Measurements from ENCODE around the gene PLEKHM3.

The PLEKHM3 gene, protein sequence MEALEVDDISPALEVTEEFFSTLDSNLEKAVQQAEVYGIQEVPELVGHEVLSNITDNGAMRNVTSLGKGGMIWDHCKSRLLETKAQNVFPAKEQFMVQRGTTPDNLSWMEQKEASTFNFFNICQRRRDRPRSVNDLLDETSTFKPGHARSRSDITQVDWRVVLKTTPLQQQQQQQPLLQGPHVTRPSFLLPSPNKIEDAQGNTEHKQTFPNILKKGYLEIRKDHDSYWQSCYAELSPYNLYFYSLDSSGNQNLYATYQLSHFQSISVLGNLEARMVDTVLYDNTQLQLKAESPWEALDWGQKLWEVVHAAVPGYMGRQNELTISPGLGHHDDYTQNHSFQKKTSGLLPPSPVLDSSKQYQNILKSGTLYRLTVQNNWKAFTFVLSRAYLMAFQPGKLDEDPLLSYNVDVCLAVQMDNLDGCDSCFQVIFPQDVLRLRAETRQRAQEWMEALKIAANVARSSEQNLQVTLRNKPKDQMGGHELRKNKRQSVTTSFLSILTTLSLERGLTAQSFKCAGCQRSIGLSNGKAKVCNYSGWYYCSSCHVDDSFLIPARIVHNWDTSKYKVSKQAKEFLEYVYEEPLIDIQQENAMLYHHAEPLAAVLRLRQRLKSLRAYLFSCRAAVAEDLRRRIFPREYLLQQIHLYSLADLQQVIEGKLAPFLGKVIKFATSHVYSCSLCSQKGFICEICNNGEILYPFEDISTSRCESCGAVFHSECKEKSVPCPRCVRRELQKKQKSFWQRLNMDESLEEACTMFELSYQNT

DNA sequence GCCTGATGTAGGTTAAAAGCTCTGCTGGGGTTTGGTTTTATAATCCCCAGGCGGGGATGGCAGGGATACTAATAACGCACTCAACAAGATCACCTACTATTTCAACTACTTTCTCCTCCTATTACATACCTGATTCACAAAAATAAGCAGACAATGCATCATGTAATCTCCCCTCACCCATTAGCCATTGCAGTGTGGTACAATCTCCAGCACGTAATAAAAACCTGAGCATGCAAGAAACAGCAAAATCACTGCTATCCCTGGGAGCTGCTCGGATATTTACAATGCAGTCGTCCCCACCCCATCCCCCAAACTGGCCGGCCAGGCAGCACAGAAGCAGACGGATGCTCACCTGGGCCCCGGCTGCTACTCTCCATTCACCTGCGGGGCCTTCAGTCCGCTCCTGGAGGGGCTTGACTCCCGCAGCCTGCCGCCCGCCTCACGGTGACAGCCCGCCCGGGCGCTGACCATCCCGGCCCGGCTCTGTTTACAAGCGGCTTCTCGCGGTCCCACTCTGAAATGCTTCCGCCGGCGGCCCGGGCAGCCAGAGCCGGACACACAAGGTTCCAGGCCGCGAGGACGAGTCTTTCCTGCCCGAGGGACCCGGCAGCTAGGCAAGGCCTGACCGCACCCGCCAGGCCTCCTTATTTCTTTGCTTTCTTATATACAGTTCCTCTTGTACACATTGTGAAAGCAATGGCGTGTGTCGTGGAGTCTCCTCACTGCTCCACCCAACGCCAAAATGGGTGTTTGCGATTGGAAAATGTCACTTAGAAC lies at the start of gene PLEKHM3:
TSS of gene PLEKHM3 (minus strand) at position 491 of the 777 bp plus-strand sequence. CDS start 23,888 bp downstream, outside the sequence.
- DNase-seq (ENCODE audit: low read depth in 2 of 2) = peak; percentile 71 to 72

DNA sequence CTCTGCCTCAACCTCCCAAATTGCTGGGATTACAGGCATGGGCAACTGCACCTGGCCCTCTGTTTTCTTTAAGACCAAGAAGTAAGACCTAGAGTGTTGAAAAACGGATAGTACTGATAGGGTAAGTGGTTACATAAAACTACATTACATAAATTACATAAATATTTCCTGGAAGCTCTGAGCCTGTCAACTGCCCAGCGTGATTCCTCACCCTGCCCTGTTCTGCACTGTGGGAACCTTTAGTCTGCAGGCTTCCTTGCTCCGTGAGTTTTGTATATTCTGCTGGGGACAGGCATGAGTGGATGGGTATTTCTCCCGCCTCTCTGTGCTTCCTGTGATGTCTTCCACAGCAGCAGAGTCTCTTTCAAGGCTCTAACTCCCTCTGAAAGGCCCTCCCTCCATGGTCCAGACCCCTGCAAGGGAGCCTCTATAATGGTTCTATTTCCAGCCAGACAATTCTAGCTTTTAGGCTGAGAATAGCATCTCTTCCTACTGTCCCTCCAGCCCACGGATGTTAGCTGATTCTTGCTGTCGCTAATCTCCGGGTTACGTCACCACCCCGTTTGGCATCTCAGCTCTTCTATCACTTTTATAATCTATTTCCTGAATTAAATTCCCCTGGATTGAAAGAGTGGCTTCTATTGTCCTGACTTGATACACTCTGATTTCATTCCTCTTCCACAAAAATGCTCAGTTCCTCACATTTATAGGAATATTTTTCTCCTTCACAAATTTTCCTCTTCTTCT lies 49.5 kb upstream of the PLEKHM3 start:
- DNase-seq (ENCODE audit: low read depth in 2 of 2) = no peak

GRCh38 chr2:208072250-208072892 lies 47.0 kb upstream of the PLEKHM3 start:
- peak; percentile 22 to 46 for DNase-seq (ENCODE audit: low read depth in 2 of 2)

DNA sequence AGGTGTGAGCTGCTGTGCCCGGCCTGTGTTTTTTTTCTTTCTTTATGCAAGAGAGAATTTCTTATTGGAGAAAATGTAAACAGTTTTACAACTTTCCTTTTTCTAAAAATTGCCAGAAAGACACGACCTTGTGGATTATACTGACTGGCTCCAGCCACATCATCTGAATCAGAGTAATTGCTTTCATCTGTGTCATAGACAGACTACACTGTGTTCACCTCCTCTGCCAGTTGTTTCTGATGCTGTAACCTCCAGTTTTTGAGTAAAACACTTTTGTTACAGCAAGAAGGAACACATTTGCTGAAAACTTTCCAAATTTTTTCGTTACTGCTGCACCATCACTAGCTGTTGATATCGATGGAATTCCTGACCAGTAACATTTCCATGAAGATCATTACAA lies 43.9 kb upstream of the PLEKHM3 start:
- DNase-seq (ENCODE audit: low read depth in 2 of 2) = no peak

- DNase-seq (ENCODE audit: low read depth in 2 of 2) = no peak
Measured at GRCh38 chr2:208066016-208066415, 40.7 kb upstream of the PLEKHM3 start.

DNA sequence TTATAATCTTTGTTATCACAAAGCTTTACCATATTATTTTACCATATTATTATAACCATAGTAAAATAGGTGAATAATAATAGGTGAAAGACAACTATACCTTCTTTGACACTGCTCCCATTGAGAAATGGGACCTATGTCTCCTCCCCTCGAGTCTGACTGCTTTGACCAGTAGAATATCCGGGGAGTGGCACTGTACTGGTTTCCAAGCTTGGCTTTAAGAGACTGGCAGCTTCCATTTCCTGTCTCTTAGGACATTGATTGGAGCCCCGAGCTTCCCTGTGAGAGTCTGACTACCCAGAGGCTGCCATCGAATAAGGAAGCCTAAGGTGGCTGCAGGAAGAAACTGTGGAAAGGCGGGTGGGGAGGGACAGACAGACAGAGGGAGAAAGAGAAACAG lies 40.1 kb upstream of the PLEKHM3 start:
- DNase-seq (ENCODE audit: low read depth in 2 of 2) = no peak

DNA sequence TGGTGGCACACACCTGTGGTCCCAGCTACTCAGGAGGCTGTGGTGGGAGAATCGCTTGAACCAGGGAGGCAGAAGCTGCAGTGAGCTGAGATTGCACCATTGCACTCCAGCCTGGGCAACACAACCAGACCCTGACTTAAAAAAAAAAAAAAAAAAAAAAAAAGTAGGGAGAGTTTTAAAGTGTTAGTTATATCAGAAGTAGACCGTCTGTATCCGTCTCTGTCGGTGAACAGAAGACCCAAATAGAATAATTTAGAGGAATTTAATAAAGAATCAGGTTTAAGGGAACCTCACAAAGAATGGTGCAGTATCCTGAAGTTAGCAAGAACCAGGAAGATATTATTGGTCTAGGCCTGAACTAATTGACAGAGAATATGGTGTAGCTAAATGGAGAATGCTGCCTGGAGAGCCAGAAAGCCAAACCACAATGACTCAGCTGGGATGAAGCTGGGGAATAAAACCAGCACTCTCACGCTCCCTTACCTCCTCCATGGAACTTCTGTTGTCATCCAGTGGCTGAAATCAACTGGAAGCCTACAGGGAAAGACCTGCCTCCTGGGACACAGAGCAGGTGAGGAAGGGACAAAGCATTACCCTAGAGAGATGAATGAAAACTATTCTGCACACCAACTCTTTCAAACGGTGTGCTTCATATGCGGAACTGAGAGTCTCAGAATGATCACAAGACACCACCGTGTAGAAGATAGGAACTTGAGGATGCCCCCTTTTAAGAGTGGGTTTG lies 39.1 kb upstream of the PLEKHM3 start:
- DNase-seq (ENCODE audit: low read depth in 2 of 2) = no peak

DNA sequence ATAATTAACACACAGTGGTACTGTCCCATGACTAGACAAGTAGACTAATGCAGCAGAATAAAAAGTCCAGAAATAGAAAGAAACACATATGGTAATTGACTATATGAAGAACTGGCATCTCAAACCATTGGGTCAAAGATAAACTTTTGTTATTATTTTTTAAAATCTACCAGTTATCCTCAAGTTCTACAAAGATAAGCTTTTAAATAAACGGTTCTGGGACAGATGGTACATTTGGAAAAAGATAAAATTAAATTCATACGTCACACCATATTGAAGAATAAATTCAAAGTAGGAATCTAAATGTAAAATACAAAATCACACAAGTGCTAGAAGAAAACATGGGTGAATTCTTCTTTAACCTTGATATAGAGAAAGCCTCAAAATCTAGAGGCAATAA lies 37.6 kb upstream of the PLEKHM3 start:
- DNase-seq (ENCODE audit: low read depth in 2 of 2) = no peak

DNA sequence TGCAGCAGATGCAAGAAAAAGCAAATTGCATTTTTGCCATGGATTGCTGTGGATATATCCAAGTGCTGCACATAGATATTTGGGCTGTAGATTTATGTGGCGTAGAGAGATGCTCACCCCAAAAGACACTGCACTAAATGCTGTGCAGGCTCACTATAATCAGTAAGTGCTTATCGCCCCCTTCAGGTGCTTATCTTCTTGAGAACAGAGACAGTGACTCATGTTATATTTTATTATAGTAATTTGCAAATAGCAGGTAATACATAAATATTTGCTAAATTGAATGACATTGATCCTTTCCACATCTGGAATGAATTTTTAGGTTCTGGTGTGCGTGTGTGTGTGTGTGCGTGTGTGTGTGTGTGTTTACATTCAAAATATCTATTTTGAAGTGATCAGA lies 36.8 kb upstream of the PLEKHM3 start:
- no peak for DNase-seq (ENCODE audit: low read depth in 2 of 2)

GRCh38 chr2:208057108-208057507 lies 31.8 kb upstream of the PLEKHM3 start:
- DNase-seq (ENCODE audit: low read depth in 2 of 2) = no peak

- no peak for DNase-seq (ENCODE audit: low read depth in 2 of 2)
Measured at GRCh38 chr2:208049441-208049840, 24.1 kb upstream of the PLEKHM3 start.

DNA sequence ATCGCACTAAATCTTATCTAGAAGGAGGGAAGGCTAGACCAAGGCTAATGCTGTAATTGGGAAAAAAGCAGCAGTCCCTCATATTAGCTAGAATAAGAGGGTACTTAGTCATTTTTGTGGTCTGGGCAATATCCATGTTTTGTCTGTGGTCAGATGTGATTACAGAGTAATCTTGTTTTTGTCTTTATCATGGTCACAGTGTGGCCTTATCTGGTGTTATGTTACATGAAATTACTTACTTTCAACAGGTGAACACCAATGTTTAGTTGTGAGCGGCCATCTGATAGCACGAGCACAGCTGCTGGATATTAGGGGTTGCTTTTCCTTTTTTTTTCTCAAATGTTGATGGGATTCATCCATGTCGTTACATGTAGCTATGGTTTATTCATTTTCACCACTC lies 23.7 kb upstream of the PLEKHM3 start:
- DNase-seq (ENCODE audit: low read depth in 2 of 2) = no peak

GRCh38 chr2:208047840-208048239 lies 22.5 kb upstream of the PLEKHM3 start:
- no peak for DNase-seq (ENCODE audit: low read depth in 2 of 2)

GRCh38 chr2:208046686-208047085 lies 21.4 kb upstream of the PLEKHM3 start:
- DNase-seq (ENCODE audit: low read depth in 2 of 2) = no peak

GRCh38 chr2:208042450-208042849 lies 17.1 kb upstream of the PLEKHM3 start:
- DNase-seq (ENCODE audit: low read depth in 2 of 2) = no peak

GRCh38 chr2:208042041-208042440 lies 16.7 kb upstream of the PLEKHM3 start:
- DNase-seq (ENCODE audit: low read depth in 2 of 2) = no peak

- DNase-seq (ENCODE audit: low read depth in 2 of 2) = peak; percentile 59 to 61
Measured at GRCh38 chr2:208040199-208041171, 15.2 kb upstream of the PLEKHM3 start.

- no peak for DNase-seq (ENCODE audit: low read depth in 2 of 2)
Measured at GRCh38 chr2:208039376-208040110, 14.2 kb upstream of the PLEKHM3 start.

Data from stimulated activated CD4-positive, alpha-beta T cell treated with anti-CD3 and anti-CD28 coated beads, Interleukin-1b, Interleukin-23, amount 100 ng/mL, for 4 hours (primary cell).